Natural killer cell treated with Interleukin-12 subunit alpha and Interleukin-12 subunit beta and Interleukin-15 and Interleukin-18, amount 100 ng/mL, for 72 hours (primary cell): Measurements from ENCODE around the gene CCDC191. TPM values are rescaled to one million over a fixed set of nuclear protein-coding genes. Genes with fewer than 3 reads are reported as not detected.
A peak's percentile ranks its signal among the peaks of the same experiment; 100 is the strongest.

Experiments
- ATAC-seq, 2 donors: fragments of 150-1000 bp; cut with Tn5 transposase in 1 of 2; sonication (Bioruptor Pico), chemical (Tn5 transposase) in 1 of 2; 2 replicates each; pipeline ENCODE4 v1.10.0; 2021
- DNase-seq: peaks from one replicate; pipeline ENCODE4 v3.0.0; 2022; ENCODE audit warnings: low spot score
- H3K27ac Mint-ChIP-seq, 2 donors: 1 replicate in 1 of 2; 2 replicates in 1 of 2; pipeline ENCODE4 v1.8.0; 2022; ENCODE audit warnings: mixed read lengths in 2 of 2, mild to moderate bottlenecking in 1 of 2, moderate library complexity in 1 of 2
- H3K27me3 Mint-ChIP-seq, 2 donors: 1 replicate in 1 of 2; 2 replicates in 1 of 2; pipeline ENCODE4 v1.8.0; 2022; ENCODE audit warnings: mixed read lengths in 2 of 2
- H3K36me3 Mint-ChIP-seq: one replicate; pipeline ENCODE4 v1.8.0; 2022; ENCODE audit warnings: mixed read lengths
- H3K4me1 Mint-ChIP-seq, 2 donors: 1 replicate in 1 of 2; 2 replicates in 1 of 2; pipeline ENCODE4 v1.8.0; 2022; ENCODE audit warnings: low read depth in 2 of 2, mixed read lengths in 2 of 2, mild to moderate bottlenecking in 1 of 2
- H3K4me3 Mint-ChIP-seq: one replicate; pipeline ENCODE4 v1.8.0; 2022; ENCODE audit warnings: mixed read lengths
- H3K9me3 Mint-ChIP-seq: 2 replicates; pipeline ENCODE4 v1.8.0; 2022; ENCODE audit warnings: mixed read lengths
- total RNA-seq, 2 donors: library from RNA; stranded (reverse); gene quantifications; one replicate each; pipeline ENCODE4 v1.2.3, GENCODE V29; 2022

Gene CCDC191
- total RNA-seq, 2 donors from 2014 or later, result 3.0 to 3.6 TPM

- no peaks in the 10 kb centered on the region for H3K4me1 Mint-ChIP-seq
- H3K36me3 Mint-ChIP-seq, result peaks cover 28% of the 10 kb centered on the region
- no peak overlapping the region for H3K27ac Mint-ChIP-seq
- H3K9me3 Mint-ChIP-seq, result peaks cover 19% of the 10 kb centered on the region
- ATAC-seq (no peak), DNase-seq (no peak)
- no peak overlapping the region for H3K4me3 Mint-ChIP-seq
- peaks cover 0 to 7% of the 10 kb centered on the region in 2 donors for H3K27me3 Mint-ChIP-seq
Measured at GRCh38 chr3:113968986-113969385, 87.3 kb downstream of the CCDC191 start.

- H3K9me3 Mint-ChIP-seq, result no peaks in the 10 kb centered on the region
- ATAC-seq (no peak), DNase-seq (no peak)
- peaks cover under 1% of the 10 kb centered on the region for H3K36me3 Mint-ChIP-seq
- no peak overlapping the region for H3K4me3 Mint-ChIP-seq
- H3K27me3 Mint-ChIP-seq, result no peaks in the 10 kb centered on the region
- H3K27ac Mint-ChIP-seq, result no peak overlapping the region
- no peaks in the 10 kb centered on the region for H3K4me1 Mint-ChIP-seq
Measured at GRCh38 chr3:113966172-113966571, 90.2 kb downstream of the CCDC191 start.

- Mint-ChIP-seq H3K36me3 (no peaks in the 10 kb centered on the region), H3K9me3 (no peaks in the 10 kb centered on the region), H3K27me3 (no peaks in the 10 kb centered on the region), H3K4me3 (no peak overlapping the region), H3K27ac (no peak overlapping the region), H3K4me1 (no peaks in the 10 kb centered on the region)
- ATAC-seq (no peak), DNase-seq (no peak)
Measured at GRCh38 chr3:113963879-113964278, 92.4 kb downstream of the CCDC191 start.

GRCh38 chr3:113954091-113954685, 102.1 kb downstream of the CCDC191 start:
- Mint-ChIP-seq H3K4me1 (peaks cover 0 to 4% of the 10 kb centered on the region in 2 donors), H3K27ac (no peak overlapping the region), H3K36me3 (no peaks in the 10 kb centered on the region), H3K4me3 (no peak overlapping the region), H3K9me3 (no peaks in the 10 kb centered on the region), H3K27me3 (peaks cover 8 to 11% of the 10 kb centered on the region in 2 donors)
- no peak for ATAC-seq
- DNase-seq, result no peak

GRCh38 chr3:113953677-113954076, 102.6 kb downstream of the CCDC191 start:
- Mint-ChIP-seq H3K9me3 (no peaks in the 10 kb centered on the region), H3K36me3 (no peaks in the 10 kb centered on the region), H3K27ac (no peak overlapping the region), H3K27me3 (peaks cover 14 to 15% of the 10 kb centered on the region in 2 donors), H3K4me1 (peaks cover 0 to 8% of the 10 kb centered on the region in 2 donors), H3K4me3 (no peak overlapping the region)
- no peak for ATAC-seq
- DNase-seq, result no peak

GRCh38 chr3:113952921-113953320, 103.4 kb downstream of the CCDC191 start:
- Mint-ChIP-seq H3K4me3 (no peak overlapping the region), H3K36me3 (no peaks in the 10 kb centered on the region), H3K27ac (no peak overlapping the region), H3K4me1 (peaks cover 0 to 9% of the 10 kb centered on the region in 2 donors), H3K27me3 (peaks cover 15 to 17% of the 10 kb centered on the region in 2 donors), H3K9me3 (no peaks in the 10 kb centered on the region)
- ATAC-seq (no peak), DNase-seq (no peak)

GRCh38 chr3:113948015-113948917, 108.1 kb downstream of the CCDC191 start:
- H3K9me3 Mint-ChIP-seq, result no peaks in the 10 kb centered on the region
- H3K27me3 Mint-ChIP-seq, result peaks cover 24 to 32% of the 10 kb centered on the region in 2 donors
- peak; percentile 36 to 48 for ATAC-seq
- H3K4me3 Mint-ChIP-seq, result peak overlapping the region; percentile 42
- peaks cover 0 to 5% of the 10 kb centered on the region in 2 donors for H3K4me1 Mint-ChIP-seq
- no peak for DNase-seq
- H3K27ac Mint-ChIP-seq, result no peak overlapping the region
- no peaks in the 10 kb centered on the region for H3K36me3 Mint-ChIP-seq

GRCh38 chr3:113947372-113948014, 108.8 kb downstream of the CCDC191 start, which contains the start of gene ZDHHC23:
Gene ZDHHC23, plus strand, starts transcription at chr3:113948013. Its CDS starts 790 bp downstream, at chr3:113948803.
- Mint-ChIP-seq H3K4me3 (peak within 1 kb of the TSS; percentile 82), H3K27ac (peak within 1 kb of the TSS in 1 of 2 donors; percentile 19), H3K36me3 (no peaks in the 10 kb centered on the region), H3K27me3 (peaks cover 24 to 39% of the 10 kb centered on the region in 2 donors), H3K9me3 (no peaks in the 10 kb centered on the region), H3K4me1 (peaks cover 0 to 5% of the 10 kb centered on the region in 2 donors)
- peak; percentile 87 to 91 for ATAC-seq
- peak; percentile 75 for DNase-seq

- H3K4me1 Mint-ChIP-seq, result peaks cover 0 to 5% of the 10 kb centered on the region in 2 donors
- H3K27ac Mint-ChIP-seq, result peak overlapping the region in 1 of 2 donors; percentile 19
- no peaks in the 10 kb centered on the region for H3K9me3 Mint-ChIP-seq
- ATAC-seq, result no peak
- no peak for DNase-seq
- no peaks in the 10 kb centered on the region for H3K36me3 Mint-ChIP-seq
- peak overlapping the region; percentile 82 for H3K4me3 Mint-ChIP-seq
- peaks cover 28 to 45% of the 10 kb centered on the region in 2 donors for H3K27me3 Mint-ChIP-seq
Measured at GRCh38 chr3:113946831-113947230, 109.5 kb downstream of the CCDC191 start.

GRCh38 chr3:113927556-113927955, 128.8 kb downstream of the CCDC191 start:
- Mint-ChIP-seq H3K9me3 (peaks cover 10% of the 10 kb centered on the region), H3K36me3 (peaks cover 24% of the 10 kb centered on the region), H3K27ac (no peak overlapping the region), H3K4me3 (no peak overlapping the region), H3K4me1 (no peaks in the 10 kb centered on the region), H3K27me3 (peaks cover 24 to 44% of the 10 kb centered on the region in 2 donors)
- ATAC-seq, result no peak
- no peak for DNase-seq

- Mint-ChIP-seq H3K27me3 (no peaks in the 10 kb centered on the region), H3K4me1 (peaks cover 6 to 7% of the 10 kb centered on the region in 2 donors), H3K36me3 (no peaks in the 10 kb centered on the region), H3K27ac (no peak overlapping the region), H3K4me3 (no peak overlapping the region), H3K9me3 (no peaks in the 10 kb centered on the region)
- ATAC-seq (no peak), DNase-seq (no peak)
Measured at GRCh38 chr3:113914646-113915045, 141.7 kb downstream of the CCDC191 start.
